ENCODE results near the gene CHDH. TPM values are rescaled to one million over a fixed set of nuclear protein-coding genes. Genes with fewer than 3 reads are reported as not detected.
A peak's percentile ranks its signal among the peaks of the same experiment; 100 is the strongest.

Gene CHDH, protein sequence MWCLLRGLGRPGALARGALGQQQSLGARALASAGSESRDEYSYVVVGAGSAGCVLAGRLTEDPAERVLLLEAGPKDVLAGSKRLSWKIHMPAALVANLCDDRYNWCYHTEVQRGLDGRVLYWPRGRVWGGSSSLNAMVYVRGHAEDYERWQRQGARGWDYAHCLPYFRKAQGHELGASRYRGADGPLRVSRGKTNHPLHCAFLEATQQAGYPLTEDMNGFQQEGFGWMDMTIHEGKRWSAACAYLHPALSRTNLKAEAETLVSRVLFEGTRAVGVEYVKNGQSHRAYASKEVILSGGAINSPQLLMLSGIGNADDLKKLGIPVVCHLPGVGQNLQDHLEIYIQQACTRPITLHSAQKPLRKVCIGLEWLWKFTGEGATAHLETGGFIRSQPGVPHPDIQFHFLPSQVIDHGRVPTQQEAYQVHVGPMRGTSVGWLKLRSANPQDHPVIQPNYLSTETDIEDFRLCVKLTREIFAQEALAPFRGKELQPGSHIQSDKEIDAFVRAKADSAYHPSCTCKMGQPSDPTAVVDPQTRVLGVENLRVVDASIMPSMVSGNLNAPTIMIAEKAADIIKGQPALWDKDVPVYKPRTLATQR
- polyA plus RNA-seq (0.04 TPM in 1 of 3 replicates, not detected in the others), polyA minus RNA-seq (0.03 TPM in 1 of 3 replicates, not detected in the others)
- polyA plus RNA-seq (2011; ENCODE audit: low read depth): 0.04 TPM
- 0.01 TPM in 1 of 2 replicates, not detected in the other for polyA plus RNA-seq (2011; cell fraction: cytosol; rRNA removed)
- 0.01 TPM in 1 of 2 replicates, not detected in the other for polyA plus RNA-seq (2011; cell fraction: nucleus; rRNA removed)
- polyA plus RNA-seq (2012; ENCODE audit: low replicate concordance): 0.13 TPM in 1 of 2 replicates, not detected in the other
- 0.19 TPM for polyA minus RNA-seq (2011; cell fraction: cytosol; rRNA and poly(A)+ RNA removed)
- not detected in 2 replicates for polyA minus RNA-seq (2011; cell fraction: nucleus; rRNA and poly(A)+ RNA removed)

DNA sequence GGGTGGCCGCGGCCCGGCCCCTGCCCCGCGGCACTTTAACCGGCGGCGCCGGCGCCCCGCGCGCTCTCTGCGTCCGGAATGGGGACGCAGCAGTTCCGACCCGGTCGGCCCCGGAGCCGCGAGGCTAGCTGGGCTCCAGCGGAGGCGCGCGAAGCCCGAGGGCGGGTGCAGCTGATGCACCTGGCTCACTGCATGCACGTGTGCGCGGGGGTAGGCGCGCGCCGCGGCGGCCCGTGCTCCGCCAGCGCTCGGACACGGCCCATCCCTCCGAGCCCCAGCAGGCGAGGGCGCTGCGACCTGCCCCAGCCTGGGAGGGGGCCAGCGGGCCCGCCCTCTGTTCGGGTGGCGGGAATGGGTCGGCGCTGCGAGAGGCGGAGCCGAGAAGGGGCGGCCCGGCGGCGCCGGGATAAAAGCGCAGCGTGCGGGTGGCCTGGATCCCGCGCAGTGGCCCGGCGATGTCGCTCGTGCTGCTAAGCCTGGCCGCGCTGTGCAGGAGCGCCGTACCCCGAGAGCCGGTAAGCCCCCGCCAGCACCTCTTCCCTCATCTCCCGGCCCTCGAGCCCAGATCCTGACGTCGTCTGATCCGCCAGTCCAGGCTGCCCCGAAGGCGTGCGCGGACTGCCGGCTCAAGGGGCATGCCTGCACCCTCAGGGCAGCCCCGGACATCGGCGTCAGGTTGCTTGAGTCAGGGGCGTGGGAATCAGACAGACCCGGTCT is at the start of gene CHDH, which contains the start of gene IL17RB:
Gene CHDH, minus strand, starts transcription at position 286 of the 717 bp plus-strand sequence. CDS start 22,411 bp downstream, outside the sequence.
Gene IL17RB, plus strand, starts transcription at position 435 of the 717 bp plus-strand sequence. Its CDS starts 21 bp downstream, at position 456.
- Histone ChIP-seq H3K4me1 (ENCODE audit: control insufficient read depth, extremely low read depth, insufficient read depth, low read length) (peaks cover 4% of the 10 kb centered on the region), H3K4me3 (ENCODE audit: control insufficient read depth in 2 of 3, extremely low read depth in 1 of 3, insufficient read depth in 2 of 3, low read depth in 1 of 3, low read length in 3 of 3) (peak within 1 kb of the TSS; percentile 23 to 61 (median 59)), H3K9me1 (ENCODE audit: control insufficient read depth, extremely low read depth, insufficient read depth, low read length) (no peaks in the 10 kb centered on the region), H4K20me1 (ENCODE audit: control insufficient read depth, extremely low read depth, insufficient read depth, low read length) (no peaks in the 10 kb centered on the region), H3K27ac (ENCODE audit: control insufficient read depth, insufficient read depth, low read length) (no peak within 1 kb of the TSS), H3K36me3 (ENCODE audit: control insufficient read depth in 2 of 2, extremely low read depth in 1 of 2, insufficient read depth in 2 of 2, low read length in 2 of 2) (no peaks in the 10 kb centered on the region), H3K4me2 (ENCODE audit: control insufficient read depth, extremely low read depth, insufficient read depth, low read depth, low read length) (peak within 1 kb of the TSS; percentile 85), H3K79me2 (ENCODE audit: control insufficient read depth, insufficient read depth, low read length) (no peaks in the 10 kb centered on the region), H3K9ac (ENCODE audit: control insufficient read depth, extremely low read depth, insufficient read depth, low read length) (no peak within 1 kb of the TSS), H3K9me3 (ENCODE audit: control insufficient read depth, low read depth, low read length) (no peaks in the 10 kb centered on the region), H2AFZ (ENCODE audit: control insufficient read depth, low read length) (peak within 1 kb of the TSS; percentile 46), H3K27me3 (ENCODE audit: control insufficient read depth, extremely low read depth, insufficient read depth, low read length) (peaks cover 40% of the 10 kb centered on the region)
- DNase-seq (ENCODE audit: low read depth, low spot score) (no peak), FAIRE-seq (no peak)
- dilution Hi-C loops (cut with MboI; ENCODE audit: extremely low pct_ligation_motif_present, low sequenced_read_pairs): no loop called here
- peak; percentile 20 for TF ChIP-seq EZH2 (IDR thresholded peaks at IDR 0.05; ENCODE audit: low read length)
- TF ChIP-seq, protein P1, sequence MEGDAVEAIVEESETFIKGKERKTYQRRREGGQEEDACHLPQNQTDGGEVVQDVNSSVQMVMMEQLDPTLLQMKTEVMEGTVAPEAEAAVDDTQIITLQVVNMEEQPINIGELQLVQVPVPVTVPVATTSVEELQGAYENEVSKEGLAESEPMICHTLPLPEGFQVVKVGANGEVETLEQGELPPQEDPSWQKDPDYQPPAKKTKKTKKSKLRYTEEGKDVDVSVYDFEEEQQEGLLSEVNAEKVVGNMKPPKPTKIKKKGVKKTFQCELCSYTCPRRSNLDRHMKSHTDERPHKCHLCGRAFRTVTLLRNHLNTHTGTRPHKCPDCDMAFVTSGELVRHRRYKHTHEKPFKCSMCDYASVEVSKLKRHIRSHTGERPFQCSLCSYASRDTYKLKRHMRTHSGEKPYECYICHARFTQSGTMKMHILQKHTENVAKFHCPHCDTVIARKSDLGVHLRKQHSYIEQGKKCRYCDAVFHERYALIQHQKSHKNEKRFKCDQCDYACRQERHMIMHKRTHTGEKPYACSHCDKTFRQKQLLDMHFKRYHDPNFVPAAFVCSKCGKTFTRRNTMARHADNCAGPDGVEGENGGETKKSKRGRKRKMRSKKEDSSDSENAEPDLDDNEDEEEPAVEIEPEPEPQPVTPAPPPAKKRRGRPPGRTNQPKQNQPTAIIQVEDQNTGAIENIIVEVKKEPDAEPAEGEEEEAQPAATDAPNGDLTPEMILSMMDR (optimal IDR thresholded peaks at IDR 0.05 in 1 of 3, IDR thresholded peaks at IDR 0.05 in 1 of 3, conservative IDR thresholded peaks at IDR 0.05 in 1 of 3; ENCODE audit: extremely low read depth in 1 of 3, insufficient read depth in 2 of 3, low read length in 3 of 3): no peak

DNA sequence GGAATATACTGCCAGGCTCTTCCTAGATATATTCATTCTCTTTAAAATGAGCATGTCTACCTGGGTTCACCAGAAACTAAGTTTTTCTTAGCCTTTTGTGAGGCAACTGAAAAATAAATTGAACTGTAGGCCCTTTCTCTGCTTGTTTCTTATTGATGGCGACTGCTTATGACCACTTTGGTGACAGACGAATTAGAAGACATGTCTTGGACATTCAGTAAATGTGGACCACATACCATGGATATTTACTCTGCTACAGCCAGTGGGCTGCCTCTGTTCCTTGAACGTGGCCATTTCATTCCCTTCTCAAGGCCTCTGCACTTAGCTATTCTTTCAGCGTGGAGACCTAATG is 46.0 kb upstream of the CHDH start:
- H2AFZ ChIP-seq (ENCODE audit: control insufficient read depth, low read length): peak overlapping the region; percentile 93
- no peak for FAIRE-seq
- H3K9ac ChIP-seq (ENCODE audit: control insufficient read depth, extremely low read depth, insufficient read depth, low read length): peak overlapping the region; percentile 99
- DNase-seq (ENCODE audit: low read depth, low spot score): no peak
- peaks cover 34% of the 10 kb centered on the region for H3K79me2 ChIP-seq (ENCODE audit: control insufficient read depth, insufficient read depth, low read length)
- H3K36me3 ChIP-seq (ENCODE audit: control insufficient read depth in 2 of 2, extremely low read depth in 1 of 2, insufficient read depth in 2 of 2, low read length in 2 of 2): no peaks in the 10 kb centered on the region
- H3K27me3 ChIP-seq (ENCODE audit: control insufficient read depth, extremely low read depth, insufficient read depth, low read length): no peaks in the 10 kb centered on the region
- H3K9me1 ChIP-seq (ENCODE audit: control insufficient read depth, extremely low read depth, insufficient read depth, low read length): peaks cover 6% of the 10 kb centered on the region
- peak overlapping the region; percentile 86 for H3K4me2 ChIP-seq (ENCODE audit: control insufficient read depth, extremely low read depth, insufficient read depth, low read depth, low read length)
- peaks cover 18% of the 10 kb centered on the region for H3K4me1 ChIP-seq (ENCODE audit: control insufficient read depth, extremely low read depth, insufficient read depth, low read length)
- TF ChIP-seq, protein P1 (optimal IDR thresholded peaks at IDR 0.05 in 1 of 3, IDR thresholded peaks at IDR 0.05 in 1 of 3, conservative IDR thresholded peaks at IDR 0.05 in 1 of 3; ENCODE audit: extremely low read depth in 1 of 3, insufficient read depth in 2 of 3, low read length in 3 of 3): no peak
- no peak for TF ChIP-seq EZH2 (IDR thresholded peaks at IDR 0.05; ENCODE audit: low read length)
- dilution Hi-C loops (cut with MboI; ENCODE audit: extremely low pct_ligation_motif_present, low sequenced_read_pairs): no loop called here
- H3K27ac ChIP-seq (ENCODE audit: control insufficient read depth, insufficient read depth, low read length): peak overlapping the region; percentile 97
- no peaks in the 10 kb centered on the region for H3K9me3 ChIP-seq (ENCODE audit: control insufficient read depth, low read depth, low read length)
- H4K20me1 ChIP-seq (ENCODE audit: control insufficient read depth, extremely low read depth, insufficient read depth, low read length): no peaks in the 10 kb centered on the region
- H3K4me3 ChIP-seq (ENCODE audit: control insufficient read depth in 2 of 3, extremely low read depth in 1 of 3, insufficient read depth in 2 of 3, low read depth in 1 of 3, low read length in 3 of 3): peak overlapping the region; percentile 79 to 99 (median 87)

All from keratinocyte (primary cell).